ENCODE data around the gene KCNAB2. TPM values are rescaled to one million over a fixed set of nuclear protein-coding genes. Genes with fewer than 3 reads are reported as not detected.

The KCNAB2 gene
- total RNA-seq, 1 donor from 2014 or later, result 2.7 TPM

- H3K4me3 ChIP-seq (ENCODE audit: low read depth, low read length), result no peak overlapping the region
- no peak for DNase-seq (ENCODE audit: low read depth)
- H3K27me3 ChIP-seq (ENCODE audit: control insufficient read depth, insufficient read depth, low read length), result peaks cover 5% of the 10 kb centered on the region
- no peak for TF ChIP-seq CTCF (IDR thresholded peaks at IDR 0.05; ENCODE audit: insufficient read depth, low read length, poor library complexity, severe bottlenecking)
- H3K36me3 ChIP-seq (ENCODE audit: control insufficient read depth, insufficient read depth, low read length), result no peaks in the 10 kb centered on the region
Observed at GRCh38 chr1:6129313-6129712, 83.6 kb downstream of the KCNAB2 start.

- DNase-seq (ENCODE audit: low read depth), result no peak
- Histone ChIP-seq H3K36me3 (ENCODE audit: control insufficient read depth, insufficient read depth, low read length) (no peaks in the 10 kb centered on the region), H3K4me3 (ENCODE audit: low read depth, low read length) (no peak overlapping the region), H3K27me3 (ENCODE audit: control insufficient read depth, insufficient read depth, low read length) (peaks cover 5% of the 10 kb centered on the region)
- TF ChIP-seq CTCF (IDR thresholded peaks at IDR 0.05; ENCODE audit: insufficient read depth, low read length, poor library complexity, severe bottlenecking), result no peak
Observed at GRCh38 chr1:6130036-6130435, 84.3 kb downstream of the KCNAB2 start.

- no peak for DNase-seq (ENCODE audit: low read depth)
- H3K36me3 ChIP-seq (ENCODE audit: control insufficient read depth, insufficient read depth, low read length), result no peaks in the 10 kb centered on the region
- TF ChIP-seq CTCF (IDR thresholded peaks at IDR 0.05; ENCODE audit: insufficient read depth, low read length, poor library complexity, severe bottlenecking), result no peak
- H3K27me3 ChIP-seq (ENCODE audit: control insufficient read depth, insufficient read depth, low read length), result peaks cover 5% of the 10 kb centered on the region
- H3K4me3 ChIP-seq (ENCODE audit: low read depth, low read length), result no peak overlapping the region
Observed at GRCh38 chr1:6130596-6130995, 84.9 kb downstream of the KCNAB2 start.

GRCh38 chr1:6131561-6131960, 85.9 kb downstream of the KCNAB2 start:
- no peak for DNase-seq (ENCODE audit: low read depth)
- no peaks in the 10 kb centered on the region for H3K36me3 ChIP-seq (ENCODE audit: control insufficient read depth, insufficient read depth, low read length)
- no peak overlapping the region for H3K4me3 ChIP-seq (ENCODE audit: low read depth, low read length)
- no peak for TF ChIP-seq CTCF (IDR thresholded peaks at IDR 0.05; ENCODE audit: insufficient read depth, low read length, poor library complexity, severe bottlenecking)
- H3K27me3 ChIP-seq (ENCODE audit: control insufficient read depth, insufficient read depth, low read length), result peaks cover 3% of the 10 kb centered on the region

GRCh38 chr1:6133146-6133895, 87.6 kb downstream of the KCNAB2 start:
- TF ChIP-seq CTCF (IDR thresholded peaks at IDR 0.05; ENCODE audit: insufficient read depth, low read length, poor library complexity, severe bottlenecking), result no peak
- no peak overlapping the region for H3K4me3 ChIP-seq (ENCODE audit: low read depth, low read length)
- H3K36me3 ChIP-seq (ENCODE audit: control insufficient read depth, insufficient read depth, low read length), result no peaks in the 10 kb centered on the region
- DNase-seq (ENCODE audit: low read depth), result no peak
- H3K27me3 ChIP-seq (ENCODE audit: control insufficient read depth, insufficient read depth, low read length), result peaks cover 6% of the 10 kb centered on the region

GRCh38 chr1:6134206-6134605, 88.5 kb downstream of the KCNAB2 start:
- no peaks in the 10 kb centered on the region for H3K36me3 ChIP-seq (ENCODE audit: control insufficient read depth, insufficient read depth, low read length)
- DNase-seq (ENCODE audit: low read depth), result no peak
- peaks cover 6% of the 10 kb centered on the region for H3K27me3 ChIP-seq (ENCODE audit: control insufficient read depth, insufficient read depth, low read length)
- no peak for TF ChIP-seq CTCF (IDR thresholded peaks at IDR 0.05; ENCODE audit: insufficient read depth, low read length, poor library complexity, severe bottlenecking)
- H3K4me3 ChIP-seq (ENCODE audit: low read depth, low read length), result no peak overlapping the region
